ENCODE data around the gene UMAD1.

Gene UMAD1

GRCh38 chr7:7738177-7738576 is 97.6 kb downstream of the UMAD1 start:
- Histone ChIP-seq H3K4me3 (ENCODE audit: low read depth, low read length) (no peak overlapping the region), H3K36me3 (ENCODE audit: control insufficient read depth, insufficient read depth, low read length) (no peaks in the 10 kb centered on the region), H3K9ac (ENCODE audit: low read depth, low read length) (no peak overlapping the region), H3K9me3 (ENCODE audit: control insufficient read depth, insufficient read depth, low read length) (no peaks in the 10 kb centered on the region), H3K27me3 (ENCODE audit: control insufficient read depth, insufficient read depth, low read length) (no peaks in the 10 kb centered on the region), H3K4me1 (ENCODE audit: control insufficient read depth, insufficient read depth, low read length) (peaks cover 6% of the 10 kb centered on the region)

- Histone ChIP-seq H3K36me3 (ENCODE audit: control insufficient read depth, insufficient read depth, low read length) (no peaks in the 10 kb centered on the region), H3K4me1 (ENCODE audit: control insufficient read depth, insufficient read depth, low read length) (peaks cover 6% of the 10 kb centered on the region), H3K27me3 (ENCODE audit: control insufficient read depth, insufficient read depth, low read length) (no peaks in the 10 kb centered on the region), H3K4me3 (ENCODE audit: low read depth, low read length) (no peak overlapping the region), H3K9me3 (ENCODE audit: control insufficient read depth, insufficient read depth, low read length) (no peaks in the 10 kb centered on the region), H3K9ac (ENCODE audit: low read depth, low read length) (no peak overlapping the region)
Measured at GRCh38 chr7:7738622-7739021, 98.1 kb downstream of the UMAD1 start.

- peaks cover 6% of the 10 kb centered on the region for H3K4me1 ChIP-seq (ENCODE audit: control insufficient read depth, insufficient read depth, low read length)
- H3K36me3 ChIP-seq (ENCODE audit: control insufficient read depth, insufficient read depth, low read length) = no peaks in the 10 kb centered on the region
- no peak overlapping the region for H3K4me3 ChIP-seq (ENCODE audit: low read depth, low read length)
- no peaks in the 10 kb centered on the region for H3K27me3 ChIP-seq (ENCODE audit: control insufficient read depth, insufficient read depth, low read length)
- no peak overlapping the region for H3K9ac ChIP-seq (ENCODE audit: low read depth, low read length)
- no peaks in the 10 kb centered on the region for H3K9me3 ChIP-seq (ENCODE audit: control insufficient read depth, insufficient read depth, low read length)
Measured at GRCh38 chr7:7739204-7740036, 98.9 kb downstream of the UMAD1 start.

GRCh38 chr7:7740037-7740355 is 99.4 kb downstream of the UMAD1 start:
- no peak overlapping the region for H3K9ac ChIP-seq (ENCODE audit: low read depth, low read length)
- no peaks in the 10 kb centered on the region for H3K9me3 ChIP-seq (ENCODE audit: control insufficient read depth, insufficient read depth, low read length)
- H3K36me3 ChIP-seq (ENCODE audit: control insufficient read depth, insufficient read depth, low read length) = no peaks in the 10 kb centered on the region
- no peaks in the 10 kb centered on the region for H3K27me3 ChIP-seq (ENCODE audit: control insufficient read depth, insufficient read depth, low read length)
- H3K4me3 ChIP-seq (ENCODE audit: low read depth, low read length) = no peak overlapping the region
- H3K4me1 ChIP-seq (ENCODE audit: control insufficient read depth, insufficient read depth, low read length) = peaks cover 6% of the 10 kb centered on the region

- no peak overlapping the region for H3K9ac ChIP-seq (ENCODE audit: low read depth, low read length)
- no peak overlapping the region for H3K4me3 ChIP-seq (ENCODE audit: low read depth, low read length)
- no peaks in the 10 kb centered on the region for H3K9me3 ChIP-seq (ENCODE audit: control insufficient read depth, insufficient read depth, low read length)
- H3K4me1 ChIP-seq (ENCODE audit: control insufficient read depth, insufficient read depth, low read length) = peaks cover under 1% of the 10 kb centered on the region
- H3K36me3 ChIP-seq (ENCODE audit: control insufficient read depth, insufficient read depth, low read length) = no peaks in the 10 kb centered on the region
- H3K27me3 ChIP-seq (ENCODE audit: control insufficient read depth, insufficient read depth, low read length) = no peaks in the 10 kb centered on the region
Measured at GRCh38 chr7:7742223-7742622, 101.7 kb downstream of the UMAD1 start.

- no peak overlapping the region for H3K9ac ChIP-seq (ENCODE audit: low read depth, low read length)
Measured at GRCh38 chr7:7745258-7745657, 104.7 kb downstream of the UMAD1 start.

GRCh38 chr7:7745966-7746365 is 105.4 kb downstream of the UMAD1 start:
- Histone ChIP-seq H3K4me3 (ENCODE audit: low read depth, low read length) (no peak overlapping the region), H3K4me1 (ENCODE audit: control insufficient read depth, insufficient read depth, low read length) (no peaks in the 10 kb centered on the region), H3K27me3 (ENCODE audit: control insufficient read depth, insufficient read depth, low read length) (no peaks in the 10 kb centered on the region), H3K9me3 (ENCODE audit: control insufficient read depth, insufficient read depth, low read length) (no peaks in the 10 kb centered on the region), H3K36me3 (ENCODE audit: control insufficient read depth, insufficient read depth, low read length) (no peaks in the 10 kb centered on the region), H3K9ac (ENCODE audit: low read depth, low read length) (no peak overlapping the region)

More at GRCh38 chr7:7745258-7745657, 104.7 kb downstream of the UMAD1 start:
- H3K4me3 ChIP-seq (ENCODE audit: low read depth, low read length) = no peak overlapping the region
- no peaks in the 10 kb centered on the region for H3K27me3 ChIP-seq (ENCODE audit: control insufficient read depth, insufficient read depth, low read length)
- H3K9me3 ChIP-seq (ENCODE audit: control insufficient read depth, insufficient read depth, low read length) = no peaks in the 10 kb centered on the region
- H3K4me1 ChIP-seq (ENCODE audit: control insufficient read depth, insufficient read depth, low read length) = no peaks in the 10 kb centered on the region
- no peaks in the 10 kb centered on the region for H3K36me3 ChIP-seq (ENCODE audit: control insufficient read depth, insufficient read depth, low read length)

- Histone ChIP-seq H3K9ac (ENCODE audit: low read depth, low read length) (no peak overlapping the region), H3K9me3 (ENCODE audit: control insufficient read depth, insufficient read depth, low read length) (no peaks in the 10 kb centered on the region), H3K4me1 (ENCODE audit: control insufficient read depth, insufficient read depth, low read length) (no peaks in the 10 kb centered on the region), H3K27me3 (ENCODE audit: control insufficient read depth, insufficient read depth, low read length) (no peaks in the 10 kb centered on the region), H3K4me3 (ENCODE audit: low read depth, low read length) (no peak overlapping the region), H3K36me3 (ENCODE audit: control insufficient read depth, insufficient read depth, low read length) (no peaks in the 10 kb centered on the region)
Measured at GRCh38 chr7:7746458-7746857, 105.9 kb downstream of the UMAD1 start.

GRCh38 chr7:7750571-7751242 is 110.2 kb downstream of the UMAD1 start:
- H3K4me3 ChIP-seq (ENCODE audit: low read depth, low read length) = no peak overlapping the region
- H3K27me3 ChIP-seq (ENCODE audit: control insufficient read depth, insufficient read depth, low read length) = no peaks in the 10 kb centered on the region
- no peaks in the 10 kb centered on the region for H3K36me3 ChIP-seq (ENCODE audit: control insufficient read depth, insufficient read depth, low read length)
- no peaks in the 10 kb centered on the region for H3K4me1 ChIP-seq (ENCODE audit: control insufficient read depth, insufficient read depth, low read length)
- no peak overlapping the region for H3K9ac ChIP-seq (ENCODE audit: low read depth, low read length)
- H3K9me3 ChIP-seq (ENCODE audit: control insufficient read depth, insufficient read depth, low read length) = no peaks in the 10 kb centered on the region

GRCh38 chr7:7751243-7752092 is 110.9 kb downstream of the UMAD1 start:
- H3K9ac ChIP-seq (ENCODE audit: low read depth, low read length) = no peak overlapping the region
- H3K36me3 ChIP-seq (ENCODE audit: control insufficient read depth, insufficient read depth, low read length) = no peaks in the 10 kb centered on the region
- no peak overlapping the region for H3K4me3 ChIP-seq (ENCODE audit: low read depth, low read length)
- no peaks in the 10 kb centered on the region for H3K4me1 ChIP-seq (ENCODE audit: control insufficient read depth, insufficient read depth, low read length)
- no peaks in the 10 kb centered on the region for H3K9me3 ChIP-seq (ENCODE audit: control insufficient read depth, insufficient read depth, low read length)
- no peaks in the 10 kb centered on the region for H3K27me3 ChIP-seq (ENCODE audit: control insufficient read depth, insufficient read depth, low read length)

GRCh38 chr7:7756577-7756976 is 116.0 kb downstream of the UMAD1 start:
- no peak overlapping the region for H3K4me3 ChIP-seq (ENCODE audit: low read depth, low read length)
- H3K9me3 ChIP-seq (ENCODE audit: control insufficient read depth, insufficient read depth, low read length) = no peaks in the 10 kb centered on the region
- H3K9ac ChIP-seq (ENCODE audit: low read depth, low read length) = no peak overlapping the region
- peaks cover 3% of the 10 kb centered on the region for H3K4me1 ChIP-seq (ENCODE audit: control insufficient read depth, insufficient read depth, low read length)
- no peaks in the 10 kb centered on the region for H3K36me3 ChIP-seq (ENCODE audit: control insufficient read depth, insufficient read depth, low read length)
- H3K27me3 ChIP-seq (ENCODE audit: control insufficient read depth, insufficient read depth, low read length) = no peaks in the 10 kb centered on the region

Measured in iPS-15b (cell line).